GM12801 (cell line): ENCODE results near the gene TBC1D19.

ENCODE experiments used
- CTCF ChIP-seq: IDR thresholded peaks from one replicate; pipeline ENCODE4 v1.5.1; 2011; ENCODE audit warnings: control low read depth; ENCODE audit not compliant: insufficient read length; ENCODE audit errors: extremely low read depth

TBC1D19 gene

GRCh38 chr4:26758899-26759298, 175.0 kb downstream of the TBC1D19 start:
- TF ChIP-seq CTCF, result no peak

GRCh38 chr4:26762650-26763049, 178.8 kb downstream of the TBC1D19 start:
- no peak for TF ChIP-seq CTCF

- no peak for TF ChIP-seq CTCF
Observed at GRCh38 chr4:26763063-26763462, 179.2 kb downstream of the TBC1D19 start.

DNA sequence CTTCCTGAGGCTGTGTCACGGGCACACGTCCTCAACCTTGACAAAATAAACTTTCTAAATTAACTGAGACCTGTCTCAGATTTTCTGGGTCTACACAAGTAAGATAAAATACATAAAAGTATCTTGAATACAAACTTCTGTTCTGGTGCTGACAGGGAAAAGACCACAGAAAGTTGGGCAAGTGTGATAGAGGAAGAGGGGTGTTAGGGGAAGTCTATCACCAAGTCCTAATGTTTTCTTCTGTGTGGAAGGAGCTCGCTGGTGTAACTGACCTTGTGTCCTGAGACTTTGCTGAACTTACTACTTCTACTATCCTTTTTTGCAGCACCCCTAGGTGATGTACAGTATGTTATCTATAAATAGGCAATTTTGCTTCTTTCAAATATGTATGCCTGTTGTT, 179.8 kb downstream of the TBC1D19 start:
- no peak for TF ChIP-seq CTCF

- TF ChIP-seq CTCF, result no peak
Observed at GRCh38 chr4:26764231-26764630, 180.3 kb downstream of the TBC1D19 start.

DNA sequence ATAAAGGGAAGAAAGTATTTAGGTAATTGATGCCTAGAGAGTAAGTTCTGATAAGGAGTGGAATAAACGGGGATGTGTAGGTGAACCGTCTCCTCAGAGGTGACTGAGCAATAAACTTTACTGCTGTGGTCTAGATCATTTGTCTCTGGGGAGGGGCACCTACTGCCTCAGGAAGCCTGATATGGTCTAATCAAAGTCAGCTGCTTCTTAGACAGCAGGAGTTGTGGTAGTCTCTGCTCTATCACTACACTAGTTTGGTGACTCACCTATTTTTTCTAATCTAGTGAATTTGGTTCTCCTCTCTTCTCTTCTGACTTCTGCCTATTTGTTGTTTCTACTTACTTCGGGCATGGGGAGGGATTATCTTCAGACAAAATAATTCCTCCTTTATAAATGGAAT, 181.6 kb downstream of the TBC1D19 start:
- TF ChIP-seq CTCF, result no peak

DNA sequence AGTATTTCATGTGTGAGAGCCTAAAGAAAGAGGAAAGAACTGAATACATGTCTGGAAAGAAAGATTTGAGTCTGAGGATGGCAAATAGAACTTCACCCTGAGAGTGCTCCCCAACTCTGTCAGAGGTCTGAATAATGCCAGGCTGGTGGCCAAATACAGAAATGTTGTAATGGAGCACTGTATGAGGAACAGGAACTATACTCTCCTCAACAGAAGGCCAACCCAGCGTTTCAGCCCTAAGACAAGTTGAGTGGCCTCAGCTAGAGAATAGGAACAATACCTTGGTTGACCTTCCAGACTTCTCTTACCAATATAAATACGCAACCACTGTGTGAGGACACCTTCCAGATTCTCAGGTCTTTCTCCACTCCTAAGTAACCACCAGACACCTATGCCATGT, 182.3 kb downstream of the TBC1D19 start:
- no peak for TF ChIP-seq CTCF
